ENCODE results near the gene BCL11B.

Gene BCL11B

DNA sequence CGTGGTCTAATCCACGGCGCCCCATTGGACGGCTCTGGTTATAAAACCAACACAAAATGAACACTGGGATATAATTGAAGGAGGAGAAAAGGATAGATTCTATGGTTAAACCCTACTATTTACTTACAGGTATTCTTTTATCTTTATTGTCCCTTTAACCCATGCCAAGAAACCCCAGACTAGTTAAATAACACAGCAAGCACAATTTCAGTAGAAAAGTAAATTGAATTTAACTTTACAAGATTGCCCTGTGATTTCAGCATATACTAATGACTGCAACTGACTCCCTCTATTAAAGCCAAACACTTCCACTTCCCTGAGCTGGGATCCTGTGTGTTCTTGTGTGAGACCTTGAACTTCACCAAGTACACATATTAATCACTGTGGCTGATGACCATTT is 45.3 kb downstream of the BCL11B start:
- no peak for DNase-seq

DNA sequence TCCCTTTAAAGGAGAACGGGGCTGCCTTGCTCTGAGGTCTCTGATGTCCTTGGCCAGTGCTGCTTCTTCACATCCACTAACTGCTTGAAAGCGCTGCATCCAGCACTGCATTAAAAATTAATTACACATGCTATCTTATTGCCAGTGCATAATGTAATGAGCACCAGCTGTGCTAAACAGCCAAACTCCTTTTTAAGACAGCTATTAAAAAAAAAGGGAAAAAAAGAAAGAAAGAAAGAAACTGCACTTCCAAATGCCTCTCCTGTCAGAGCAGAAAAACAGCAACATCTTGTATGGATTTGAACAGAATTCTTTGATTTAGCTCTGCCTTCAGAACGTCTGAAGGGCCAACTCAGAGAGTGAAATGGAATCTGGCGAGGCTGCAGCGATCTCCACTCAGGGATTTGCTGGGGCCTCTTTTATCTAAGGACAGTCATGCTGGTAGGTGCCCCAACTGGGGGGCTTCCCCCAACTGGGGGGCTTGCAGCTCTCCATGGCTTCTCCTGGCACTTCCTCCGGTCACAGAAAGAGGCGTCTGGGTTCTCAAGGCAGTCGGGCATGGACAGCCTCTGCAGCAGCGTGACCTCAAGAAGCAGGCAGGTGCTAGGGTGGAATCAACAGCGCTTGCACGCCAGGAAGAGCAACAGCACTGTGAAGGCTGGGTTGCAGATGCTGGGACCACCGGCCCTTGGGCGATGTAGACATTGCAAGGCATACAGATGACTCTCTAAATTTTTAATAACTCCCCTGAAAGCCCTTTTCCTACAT is 46.4 kb downstream of the BCL11B start:
- DNase-seq, result no peak

DNA sequence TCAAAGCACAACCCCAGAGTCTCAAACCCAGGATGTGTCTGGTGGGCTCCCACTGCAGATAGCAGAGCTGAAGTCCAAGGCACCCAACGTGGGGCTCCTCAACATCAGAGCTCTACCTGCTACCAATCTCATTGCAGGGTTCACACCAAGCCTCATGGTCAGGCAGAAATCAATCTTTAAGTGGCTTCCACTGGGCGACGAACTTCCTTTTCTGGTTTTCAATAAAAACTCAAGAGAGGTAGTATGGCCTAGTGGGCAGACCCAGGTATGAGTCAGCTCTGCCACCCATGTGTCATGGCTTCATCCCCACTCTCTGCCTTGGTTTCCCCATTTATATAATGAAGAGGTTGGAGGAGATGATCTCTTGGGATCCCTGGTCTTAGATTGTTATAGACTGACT is 47.0 kb downstream of the BCL11B start:
- DNase-seq, result no peak

DNA sequence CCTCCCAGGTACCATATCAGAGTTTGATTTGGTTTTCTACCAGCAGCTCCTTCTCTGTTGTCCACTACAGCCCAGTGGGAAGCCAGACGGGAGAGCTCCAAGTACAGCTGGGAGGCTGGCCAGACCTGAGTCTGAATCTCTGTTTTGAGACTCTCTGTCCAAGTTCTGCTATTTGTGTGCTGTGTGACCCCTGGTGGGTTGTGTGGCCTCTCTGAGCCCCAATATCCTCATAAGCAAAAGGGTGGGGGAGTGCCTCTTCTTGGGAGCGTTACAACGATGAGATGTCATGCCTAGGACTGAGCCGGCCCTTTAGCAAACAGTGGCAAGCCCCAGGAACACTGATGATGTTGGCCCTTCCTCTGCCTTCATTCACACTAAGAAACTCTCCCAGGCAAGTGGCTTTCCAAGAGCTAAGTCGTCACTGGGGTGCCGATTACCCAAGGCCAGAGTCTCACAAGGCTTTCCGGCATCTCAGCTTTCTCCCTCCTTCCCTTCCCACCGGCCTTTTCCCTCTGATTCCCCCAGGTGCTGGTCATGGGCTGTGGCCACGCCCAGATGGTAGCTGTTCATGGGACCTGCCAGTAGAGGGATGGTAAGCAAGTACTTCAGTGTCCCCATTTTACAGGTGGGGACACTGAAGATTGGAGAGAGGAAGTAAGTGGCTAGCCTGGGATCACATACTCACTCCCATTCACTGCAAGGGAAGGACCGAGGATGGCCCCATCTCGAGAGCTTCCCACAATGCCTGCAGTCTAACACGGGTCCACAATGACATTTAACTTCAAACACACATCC is 47.7 kb downstream of the BCL11B start:
- DNase-seq, result no peak

DNA sequence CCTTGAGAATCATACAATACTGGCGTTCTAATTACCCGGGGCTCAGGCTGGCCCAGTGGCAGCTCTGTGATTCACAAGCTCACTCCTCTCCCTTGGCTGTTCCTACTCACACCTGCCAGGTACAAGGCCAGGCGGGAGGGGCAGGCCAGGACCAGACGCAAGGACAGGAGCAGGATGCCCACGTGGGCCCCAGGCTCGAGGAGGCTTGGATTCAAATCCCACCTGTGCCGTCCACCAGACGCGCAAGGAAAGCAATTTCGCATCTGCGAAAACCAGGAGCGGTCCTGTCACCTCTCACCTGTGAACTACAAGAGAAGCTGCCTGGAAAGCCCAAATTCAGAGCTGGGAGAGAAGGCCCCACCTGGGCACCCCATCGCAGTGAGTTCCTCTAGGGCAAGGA is 50.6 kb downstream of the BCL11B start:
- no peak for DNase-seq

DNA sequence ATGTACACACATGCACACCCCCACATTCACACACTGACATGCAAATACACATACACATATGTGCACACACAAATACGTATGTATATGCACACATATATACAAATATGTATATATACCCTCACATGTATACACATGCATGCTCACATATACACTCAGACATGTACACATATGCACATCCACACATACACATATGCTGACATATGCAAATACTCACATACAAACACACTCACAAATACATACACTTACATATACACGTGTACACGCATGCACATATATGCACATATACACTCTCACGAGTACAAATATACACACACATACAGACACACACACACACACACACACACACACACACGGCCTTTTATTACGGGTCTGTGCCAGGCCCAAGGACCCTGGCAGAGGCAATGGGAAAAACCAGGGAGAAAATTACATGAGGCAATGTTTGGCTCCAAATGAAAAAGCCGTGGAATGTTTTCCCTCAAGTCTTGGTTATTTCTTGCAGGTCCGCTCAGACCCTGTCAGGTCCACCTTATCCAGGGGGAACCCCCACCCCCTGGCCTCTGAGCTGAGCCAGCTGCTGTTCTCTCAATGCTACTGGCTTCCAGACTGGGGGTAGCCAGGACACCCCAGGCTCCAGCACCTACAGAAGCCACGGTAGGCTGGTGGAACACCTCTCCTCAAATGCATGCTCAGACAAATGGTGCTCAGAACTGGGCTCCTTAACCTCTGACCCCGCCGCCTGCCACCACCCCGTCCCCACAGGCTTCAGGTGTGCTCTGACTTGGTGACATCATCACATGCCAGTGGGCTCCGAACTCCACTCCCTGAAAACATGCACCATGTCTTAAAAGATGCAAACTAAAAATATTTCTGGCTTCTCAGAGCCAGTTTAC is 54.7 kb downstream of the BCL11B start:
- DNase-seq, result no peak

DNA sequence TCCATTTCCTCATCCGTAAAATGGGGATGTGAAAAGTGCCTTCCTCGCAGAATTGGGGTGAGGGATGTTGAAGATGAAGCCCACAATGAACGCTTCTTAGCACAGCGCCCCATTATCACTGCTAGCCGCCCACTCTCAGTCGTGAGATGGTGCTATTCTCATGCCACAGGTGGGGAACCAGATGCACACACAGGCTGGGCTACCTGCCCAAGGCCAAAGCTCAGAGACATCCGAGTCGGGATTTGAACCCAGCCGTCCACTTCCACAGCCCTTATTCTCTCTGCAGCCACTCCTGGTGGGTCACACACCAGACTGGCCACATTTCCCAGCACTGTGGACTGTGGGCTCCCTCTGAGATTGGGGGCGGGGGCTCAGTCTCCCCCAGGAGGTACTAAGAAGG is 55.8 kb downstream of the BCL11B start:
- DNase-seq, result no peak

DNA sequence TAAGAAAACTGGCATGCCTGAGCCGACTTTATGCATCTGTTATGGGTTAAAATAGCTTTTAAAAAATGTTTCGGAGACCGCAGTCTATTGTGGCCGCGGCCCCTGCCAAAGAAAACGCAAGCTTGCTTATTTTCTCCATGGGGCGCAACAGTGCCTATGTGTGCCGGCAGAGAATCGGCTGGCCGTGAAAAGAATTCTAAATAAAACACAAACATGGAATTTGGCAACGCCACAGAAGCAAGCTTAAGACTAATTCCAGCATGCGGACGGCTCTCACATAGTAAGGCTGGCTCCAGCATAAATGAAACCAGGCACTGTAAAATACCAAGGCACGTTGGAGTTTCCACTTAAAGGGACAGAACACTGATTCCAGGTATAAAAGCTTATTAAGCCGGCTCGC is 56.7 kb downstream of the BCL11B start:
- DNase-seq, result peak in 1 of 56 donors; percentile 31

DNA sequence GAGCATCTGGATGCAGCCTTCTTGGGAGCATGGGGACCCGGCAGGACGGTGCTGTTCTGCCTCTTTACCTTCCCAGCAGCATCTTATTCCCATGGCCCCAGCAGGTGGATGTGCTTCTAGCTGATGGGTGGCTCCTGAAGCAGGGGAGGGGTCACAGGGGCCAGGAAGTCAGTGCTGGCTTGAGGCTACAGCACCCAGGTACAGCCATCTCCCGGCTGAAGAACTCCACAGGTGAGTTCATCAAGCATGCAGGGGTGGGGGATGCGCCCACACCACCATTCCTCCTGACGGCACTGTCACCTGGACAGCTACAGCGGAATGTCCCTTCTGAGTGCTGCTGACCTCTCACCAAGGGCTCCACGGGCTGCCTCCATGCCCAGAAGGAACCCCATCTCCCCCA is 57.3 kb downstream of the BCL11B start:
- no peak for DNase-seq

DNA sequence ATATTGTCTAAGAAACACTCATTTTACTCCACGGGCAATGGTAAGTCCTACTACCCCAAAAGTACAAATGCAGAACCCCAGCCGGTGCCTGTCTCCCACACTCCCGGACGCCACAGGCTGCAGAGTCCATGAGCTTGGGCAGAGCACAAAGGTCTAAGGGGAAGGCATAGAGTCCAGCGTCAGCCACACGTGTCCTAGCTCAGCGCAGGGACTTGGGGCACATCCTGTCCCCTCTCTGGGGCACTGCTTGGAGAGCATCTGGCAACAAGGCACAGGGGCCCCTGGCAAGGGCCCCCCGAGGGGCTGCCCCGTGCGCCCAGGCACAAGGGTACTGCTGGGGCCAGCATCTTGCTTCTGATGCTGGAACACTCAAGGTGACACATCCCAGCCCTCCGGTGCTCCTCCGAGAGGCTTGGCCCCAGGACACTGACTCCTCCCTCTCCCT is 58.4 kb downstream of the BCL11B start:
- no peak for DNase-seq

DNA sequence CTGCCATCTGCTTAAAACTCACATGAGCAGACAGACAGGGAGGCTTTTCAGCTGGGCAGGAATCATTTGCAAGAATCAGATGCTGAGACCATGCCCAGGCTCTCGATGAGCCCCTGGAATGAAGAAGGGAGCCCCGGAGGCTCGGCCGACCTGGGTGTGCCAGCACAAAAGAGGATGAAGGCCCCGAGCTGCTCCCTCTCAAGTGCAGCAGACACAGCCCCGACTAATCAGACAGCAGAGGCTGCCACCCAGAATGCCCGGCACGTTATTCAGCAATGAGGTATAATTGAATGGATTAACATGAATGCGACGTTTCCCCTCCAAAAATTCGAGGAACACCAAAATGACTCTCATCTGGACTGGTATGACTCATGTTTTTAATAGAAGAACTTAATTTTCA is 58.9 kb downstream of the BCL11B start:
- DNase-seq, result peak in 1 of 56 donors; percentile 51

DNA sequence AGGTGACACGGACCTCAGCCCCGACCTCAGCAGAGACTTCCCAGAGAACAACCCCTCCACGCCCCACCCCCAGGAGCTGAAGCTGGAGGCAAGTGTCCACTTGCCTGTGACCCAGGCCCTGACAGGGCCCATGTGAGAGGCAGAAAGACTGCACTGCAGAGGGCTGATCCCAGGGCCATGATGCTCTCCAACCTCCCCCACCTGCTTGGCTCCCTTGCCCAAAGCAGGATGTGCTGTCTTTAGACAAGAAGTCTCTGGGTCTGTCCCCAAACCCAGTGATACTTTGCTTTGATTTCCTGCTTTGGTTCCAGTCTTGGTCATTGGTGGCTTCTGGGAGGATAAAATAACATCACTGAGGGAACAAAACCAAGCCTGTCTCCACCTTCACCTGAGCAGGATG is 59.4 kb downstream of the BCL11B start:
- DNase-seq, result no peak

DNA sequence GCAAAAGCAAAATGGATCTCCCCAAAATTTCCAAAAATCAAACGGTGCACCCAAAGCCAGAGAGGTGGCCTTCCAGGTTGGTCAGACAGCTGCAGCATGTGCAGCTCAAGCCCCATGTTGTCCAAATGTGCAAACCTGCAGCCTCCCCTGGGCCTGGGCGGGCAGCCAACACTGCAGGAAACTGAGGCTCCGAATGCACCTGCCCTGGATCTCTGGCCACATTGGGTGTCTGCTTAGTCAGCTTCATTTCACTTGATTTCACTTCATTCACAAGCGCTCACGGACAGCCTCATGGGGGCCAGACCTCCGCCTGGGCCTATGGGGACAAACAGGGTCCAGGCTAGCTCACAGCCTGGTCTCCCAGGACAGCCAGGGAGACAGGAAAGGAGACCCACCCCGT is 59.8 kb downstream of the BCL11B start:
- no peak for DNase-seq

DNA sequence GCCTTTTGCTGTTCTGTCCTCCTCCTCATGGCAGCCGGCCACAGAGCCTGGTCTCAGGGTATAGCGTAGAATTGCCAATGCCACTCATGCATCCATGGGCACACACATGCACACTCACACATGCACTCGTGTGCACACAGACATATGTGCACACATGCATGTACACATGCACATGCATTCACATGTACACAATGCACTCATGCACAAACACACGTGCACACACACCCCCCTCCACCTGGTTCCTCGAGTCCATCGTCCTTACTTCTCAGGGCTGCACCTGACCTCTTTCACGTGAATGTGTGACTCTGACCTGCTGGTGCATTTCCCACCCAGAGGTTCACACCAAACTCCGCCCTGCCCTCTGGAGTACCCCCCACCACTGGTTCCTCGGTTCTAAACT is 60.6 kb downstream of the BCL11B start:
- DNase-seq, result no peak

DNA sequence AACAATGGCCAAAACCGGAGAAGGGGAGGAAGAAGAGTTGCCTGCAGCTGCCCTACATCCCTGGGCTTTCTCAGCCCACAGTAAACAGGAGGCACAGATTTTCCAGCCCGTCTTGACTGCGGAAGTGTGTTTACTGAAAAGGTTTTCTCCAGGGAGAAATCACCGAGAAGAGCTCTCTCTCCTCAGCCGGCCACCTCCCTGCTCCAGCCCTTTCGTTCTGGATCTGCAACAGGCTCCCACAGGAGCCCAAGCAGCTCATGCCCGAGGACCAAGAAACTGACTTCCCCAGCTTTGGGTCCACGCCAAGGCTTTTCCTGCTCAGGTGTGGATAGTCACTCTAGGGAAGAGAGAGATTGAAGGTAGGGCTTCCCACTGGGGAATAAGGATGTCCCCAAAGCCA is 61.7 kb downstream of the BCL11B start:
- no peak for DNase-seq

DNA sequence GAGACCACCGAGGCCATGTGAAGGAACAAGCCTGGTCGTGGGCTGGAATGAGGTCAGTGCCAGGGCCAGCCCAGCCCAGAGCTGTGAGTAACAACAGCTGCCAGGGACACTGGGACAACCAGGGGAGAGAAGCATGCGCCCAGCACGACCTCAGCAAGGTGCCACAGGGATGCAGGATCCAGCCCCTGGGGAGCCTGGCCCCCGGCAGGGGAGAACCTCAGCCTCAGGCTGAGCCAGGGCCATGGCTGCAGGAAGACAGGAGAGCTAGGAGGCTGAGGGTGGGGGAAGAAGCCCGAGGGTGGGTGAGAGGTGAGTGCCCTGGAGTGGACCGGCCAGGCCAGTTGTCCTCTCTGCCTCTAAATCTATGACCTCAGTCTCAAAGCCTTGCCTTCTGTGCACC is 62.6 kb downstream of the BCL11B start:
- no peak for DNase-seq

DNA sequence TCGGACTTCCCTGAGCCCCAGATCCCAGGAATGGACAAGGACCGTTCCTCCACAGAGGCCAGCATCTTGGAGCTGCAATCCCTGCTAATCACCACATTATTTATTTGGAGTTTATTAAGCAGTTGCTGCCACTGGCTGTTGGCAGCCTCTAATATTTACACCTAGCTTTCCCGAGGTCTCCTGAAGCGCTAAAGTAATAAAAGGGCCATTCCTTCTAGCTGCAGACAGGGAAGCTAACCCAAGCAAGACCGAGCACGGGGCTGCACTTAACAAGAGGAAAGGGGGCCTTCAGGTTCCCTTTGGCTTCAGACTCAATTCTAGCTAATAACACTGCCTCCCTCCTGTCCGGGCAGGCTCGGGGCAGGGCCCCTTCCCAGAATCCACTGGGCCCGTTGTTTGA is 63.7 kb downstream of the BCL11B start:
- DNase-seq, result no peak

DNA sequence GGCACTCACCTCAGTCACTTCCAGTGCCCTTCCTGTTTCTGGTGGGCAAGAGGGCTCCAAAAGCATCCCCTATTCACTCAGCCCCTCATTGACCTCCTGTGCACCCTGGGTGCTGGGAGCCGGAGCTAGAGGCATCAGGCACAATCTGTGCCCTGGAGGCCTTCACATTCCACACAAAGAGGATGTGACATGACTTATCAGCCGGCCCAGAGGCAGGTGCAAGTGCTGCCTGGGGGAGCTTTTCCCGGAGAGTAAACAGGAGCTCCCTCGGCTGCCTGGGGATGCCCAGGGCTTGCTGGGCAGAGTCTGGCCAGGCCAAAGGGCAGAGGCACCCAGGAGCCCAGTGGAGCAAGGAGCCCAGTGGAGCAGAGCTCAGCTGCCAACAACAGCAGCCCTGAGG is 64.5 kb downstream of the BCL11B start:
- DNase-seq, result no peak

DNA sequence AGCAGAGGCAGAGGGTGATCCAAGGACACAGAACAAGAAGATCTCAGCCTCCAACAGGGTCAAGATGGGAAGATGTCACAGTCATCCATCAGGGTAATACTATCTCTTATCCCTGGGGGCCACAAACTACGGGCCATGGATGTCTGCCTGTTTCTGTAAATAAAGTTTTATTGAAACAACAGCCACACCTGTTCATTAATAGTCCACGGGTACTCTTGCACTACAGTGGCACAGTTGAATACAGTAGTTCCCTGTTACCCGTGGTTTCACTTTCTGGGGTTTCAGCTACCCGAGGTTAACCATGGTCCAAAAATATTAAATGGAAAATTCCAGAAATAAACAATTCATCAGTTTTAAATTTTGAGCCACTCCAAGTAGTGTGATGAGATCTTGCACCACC is 65.9 kb downstream of the BCL11B start:
- DNase-seq, result no peak

DNA sequence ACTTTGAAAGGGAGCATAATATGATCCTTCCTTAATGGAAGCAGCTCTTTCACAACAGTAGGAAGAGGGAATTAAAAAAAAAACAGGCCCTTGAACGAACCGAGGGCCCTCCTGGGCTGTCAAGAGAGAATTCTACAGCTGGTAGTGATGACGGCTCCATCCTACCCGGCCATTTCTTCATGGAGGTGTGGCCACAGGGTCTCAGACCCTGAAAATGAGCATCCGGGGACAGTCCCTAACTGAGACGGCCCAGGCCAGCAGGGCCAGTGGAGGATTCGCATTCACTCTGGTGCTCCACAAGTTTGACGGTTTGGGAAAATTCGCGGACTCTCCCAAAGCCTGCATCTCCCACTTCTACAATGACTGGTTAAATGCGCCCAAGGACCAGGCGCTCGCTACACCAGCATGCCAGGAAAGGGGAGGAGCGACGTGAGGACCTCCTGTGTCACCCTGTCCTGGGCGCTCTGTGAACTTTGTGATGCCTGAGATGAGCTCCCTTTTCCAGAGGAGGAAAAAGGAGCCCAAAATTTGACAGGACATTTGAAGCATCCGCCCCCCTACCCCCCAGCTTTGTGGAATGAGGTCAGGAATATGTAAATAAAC is 66.8 kb downstream of the BCL11B start:
- DNase-seq, result no peak

DNA sequence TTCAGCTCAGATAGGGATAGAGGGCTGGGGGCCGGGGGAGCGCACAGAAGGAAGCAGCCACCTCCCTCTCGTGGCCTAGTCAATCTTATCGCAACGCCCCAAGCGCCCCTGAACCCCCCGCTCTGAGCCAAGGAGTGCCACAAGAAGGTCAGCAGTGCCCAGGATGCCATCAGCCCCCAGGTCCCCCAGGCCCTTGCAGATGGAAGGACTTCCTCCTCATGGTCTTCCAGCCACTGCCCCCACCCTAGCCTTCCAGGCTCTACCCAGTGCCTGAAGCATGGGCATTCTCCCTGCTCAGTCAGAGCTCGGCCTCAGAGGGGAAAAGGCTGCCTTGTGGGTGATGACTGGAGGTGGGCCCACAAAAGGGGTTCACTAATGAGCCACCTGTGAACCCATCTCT is 68.2 kb downstream of the BCL11B start:
- DNase-seq, result no peak

DNA sequence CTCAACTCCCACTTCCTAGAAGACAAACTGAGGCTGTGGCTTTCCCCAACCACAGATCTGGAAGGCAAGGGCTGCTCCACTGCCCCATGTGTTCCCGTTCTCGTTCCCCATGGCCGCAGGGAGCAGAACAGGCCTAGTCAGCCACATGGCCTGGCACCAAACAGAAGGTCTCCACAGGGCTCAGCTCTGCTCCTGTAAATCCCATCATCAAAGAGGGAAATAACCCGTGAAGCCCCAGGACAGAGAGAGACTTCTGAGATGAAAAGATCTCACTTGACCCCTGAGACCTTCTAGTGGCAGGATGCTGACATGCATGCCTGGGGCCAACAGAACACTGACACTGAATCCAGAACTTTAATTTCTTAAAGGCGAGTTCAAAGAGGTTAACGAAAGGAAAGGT is 68.9 kb downstream of the BCL11B start:
- DNase-seq, result no peak
